ENCODE results near the gene FAS.
"Not testable (repeated sequence)": the region's sequence is repeated elsewhere in the genome, so short reads cannot be mapped to it uniquely, and the experiment has no call there.

Gene FAS

DNA sequence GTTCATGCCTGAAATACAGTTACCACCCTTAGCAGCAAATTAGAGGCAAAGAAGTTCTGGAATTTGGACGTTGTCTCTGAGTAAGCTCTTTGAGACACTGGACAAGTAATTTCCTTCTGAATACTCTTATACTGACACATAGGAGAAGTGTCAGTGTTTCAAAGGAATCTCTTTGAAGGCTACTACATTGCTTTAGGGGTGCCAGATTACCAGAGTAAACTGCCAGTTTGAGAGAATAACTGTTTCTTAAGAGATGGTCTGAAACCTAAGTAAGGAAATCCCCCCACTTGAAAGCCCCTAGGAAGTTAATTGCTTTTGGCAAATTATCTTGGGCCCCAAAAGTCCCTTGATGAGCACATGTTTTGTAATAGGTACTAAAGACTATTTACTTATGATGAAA is 3.4 kb downstream of the FAS start:
- DNase-seq: no peak

DNA sequence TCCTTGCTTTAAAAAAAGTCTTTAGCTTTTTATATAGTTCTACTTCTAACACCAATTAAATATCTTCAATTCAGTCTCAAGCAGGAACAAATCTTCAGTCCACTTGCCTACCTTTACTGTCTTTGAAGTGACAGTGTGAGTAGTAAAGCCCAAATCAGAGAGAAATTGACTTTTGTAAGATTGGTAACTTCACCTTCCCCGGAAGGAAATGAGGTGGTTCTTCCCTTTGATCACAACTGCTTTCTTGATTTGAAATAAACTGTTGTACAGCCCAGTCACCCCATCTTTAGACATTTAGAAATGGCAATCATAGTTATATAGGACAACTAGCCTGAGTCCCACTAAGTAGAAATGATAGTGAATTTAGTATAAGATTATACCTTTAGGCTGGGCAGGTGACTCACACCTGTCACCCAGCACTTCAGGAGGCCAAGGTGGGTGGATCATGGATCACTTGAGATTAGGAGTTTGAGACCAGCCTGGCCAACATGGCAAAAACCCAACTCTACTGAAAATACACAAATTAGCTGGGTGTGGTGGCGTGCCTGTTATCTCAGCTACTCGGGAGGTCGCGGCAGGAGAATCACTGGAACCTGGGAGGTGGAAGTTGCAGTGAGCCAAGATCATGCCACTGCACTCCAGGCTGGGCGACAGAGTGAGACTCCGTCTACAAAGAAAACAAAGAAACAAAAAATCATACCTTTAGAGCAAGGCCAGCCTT is 4.7 kb downstream of the FAS start:
- DNase-seq: no peak

DNA sequence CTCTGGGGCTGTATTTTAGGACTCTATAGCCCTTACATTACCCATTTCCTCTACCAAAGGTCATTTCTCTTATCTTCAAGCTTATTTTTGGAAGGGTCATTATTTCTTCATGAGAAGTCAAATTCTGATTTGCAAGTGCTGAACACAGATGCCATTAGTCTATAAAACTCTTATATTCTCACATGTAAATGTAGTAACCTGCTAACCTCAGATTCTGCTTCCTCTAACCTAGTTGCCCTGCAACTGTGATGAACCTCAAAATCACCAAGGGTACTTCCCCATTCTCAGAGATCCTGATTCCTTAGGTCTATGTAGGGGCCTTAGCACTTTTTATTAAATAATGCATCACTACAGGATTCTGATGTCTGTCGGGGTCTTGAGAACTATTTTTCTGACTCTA is 6.3 kb downstream of the FAS start:
- DNase-seq: no peak

DNA sequence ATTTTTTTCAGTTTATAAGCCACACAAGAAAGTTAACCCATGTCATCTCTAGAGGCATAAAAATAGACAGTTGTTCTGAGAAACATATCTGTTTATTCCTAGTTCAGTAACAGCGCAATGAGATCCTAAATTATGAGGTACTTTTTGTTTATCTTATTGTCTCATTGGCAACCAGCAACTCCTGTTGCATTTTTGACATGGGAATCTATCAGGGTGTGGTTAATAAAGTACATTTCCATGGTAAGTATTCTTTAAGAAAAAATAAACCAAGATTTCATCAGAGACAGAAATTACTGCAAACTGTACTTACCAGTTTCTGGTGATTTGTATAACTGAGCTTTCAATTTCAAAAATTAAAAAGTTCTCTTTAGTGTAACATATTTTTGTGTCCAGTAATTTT is 9.0 kb downstream of the FAS start:
- no peak for DNase-seq

DNA sequence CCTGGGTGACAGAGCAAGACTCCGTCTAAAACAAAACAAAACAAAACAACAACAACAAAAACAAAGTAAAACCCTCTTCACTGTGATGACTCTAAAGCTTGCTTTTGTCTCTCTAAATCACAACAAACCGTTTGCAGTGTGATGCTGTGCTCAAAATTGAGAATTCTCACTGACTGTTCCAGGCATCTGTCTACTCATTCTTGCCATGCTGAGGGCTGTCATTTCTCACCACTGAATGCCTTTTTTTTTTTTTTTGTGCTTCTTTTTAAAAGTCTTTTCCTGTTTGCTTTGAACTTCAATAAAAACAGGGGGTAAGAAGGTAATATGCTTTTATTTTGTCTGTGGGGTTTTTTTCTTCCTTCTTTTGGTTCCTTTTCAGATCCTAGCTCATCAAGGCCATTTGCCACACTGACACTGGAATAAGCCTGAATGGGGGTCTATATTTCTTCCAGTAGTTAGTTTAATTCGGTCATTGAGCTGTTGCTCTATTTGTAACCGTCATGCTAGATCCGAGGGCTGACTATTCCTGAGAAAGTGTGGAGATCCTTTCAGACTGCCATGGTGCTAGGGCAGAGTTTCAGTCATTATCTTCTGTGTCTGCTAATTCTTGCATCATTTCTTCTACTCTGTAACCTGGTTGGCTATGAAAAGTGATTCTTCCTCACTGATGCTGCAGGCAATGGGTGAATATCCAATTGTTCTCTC is 10.6 kb downstream of the FAS start:
- no peak for DNase-seq

DNA sequence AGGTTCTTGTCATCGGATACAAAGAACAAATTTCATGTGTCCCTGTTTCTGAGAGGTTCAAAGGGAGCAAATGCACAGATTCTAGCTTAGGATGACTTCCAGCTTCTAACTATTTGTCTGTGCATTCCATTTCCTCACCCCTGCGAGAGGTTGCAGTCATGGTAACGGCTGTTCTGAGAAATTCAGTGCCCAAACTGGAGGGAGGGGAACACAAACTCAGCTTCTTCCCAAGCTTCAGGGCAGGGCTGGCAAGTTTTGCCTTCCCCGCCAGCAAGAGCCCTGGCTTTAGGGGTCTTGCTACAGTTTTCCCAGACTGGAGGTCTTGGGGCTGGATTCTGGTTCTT is 11.1 kb downstream of the FAS start:
- no peak for DNase-seq

DNA sequence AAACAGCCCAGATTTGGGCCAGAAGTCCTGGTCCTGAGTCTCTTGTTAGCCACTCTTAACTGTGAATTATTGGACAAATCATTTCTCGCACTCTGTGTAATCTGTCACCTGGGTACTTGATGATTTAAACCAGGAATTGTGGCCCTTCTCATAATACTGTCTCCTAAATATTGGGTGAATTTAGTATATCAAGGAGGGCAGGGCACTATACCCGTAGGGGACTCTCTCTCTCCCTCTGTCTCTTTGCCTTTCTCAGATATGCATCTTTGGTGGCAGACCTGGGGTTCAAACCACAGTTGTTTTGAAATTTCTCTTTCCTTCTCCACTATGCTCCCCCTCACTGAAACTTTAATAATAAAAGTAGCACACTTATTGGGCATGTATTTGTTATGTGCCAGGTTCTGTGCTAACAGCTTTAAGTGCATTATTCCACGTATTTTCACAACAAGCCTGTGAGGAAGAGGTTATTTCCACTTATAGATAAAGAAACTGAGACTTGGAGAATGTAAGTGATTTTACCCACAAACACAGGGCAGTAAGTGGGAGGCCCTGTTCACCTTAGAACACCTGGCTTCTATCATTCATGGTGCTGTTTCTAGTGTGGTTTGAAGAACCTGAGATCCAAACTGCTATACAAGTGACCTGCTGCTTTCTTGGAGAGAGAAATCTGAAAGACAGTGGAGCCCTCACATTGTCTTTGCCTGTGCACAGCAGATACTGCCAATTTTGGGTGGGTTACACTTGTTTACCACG is 11.8 kb downstream of the FAS start:
- no peak for DNase-seq

DNA sequence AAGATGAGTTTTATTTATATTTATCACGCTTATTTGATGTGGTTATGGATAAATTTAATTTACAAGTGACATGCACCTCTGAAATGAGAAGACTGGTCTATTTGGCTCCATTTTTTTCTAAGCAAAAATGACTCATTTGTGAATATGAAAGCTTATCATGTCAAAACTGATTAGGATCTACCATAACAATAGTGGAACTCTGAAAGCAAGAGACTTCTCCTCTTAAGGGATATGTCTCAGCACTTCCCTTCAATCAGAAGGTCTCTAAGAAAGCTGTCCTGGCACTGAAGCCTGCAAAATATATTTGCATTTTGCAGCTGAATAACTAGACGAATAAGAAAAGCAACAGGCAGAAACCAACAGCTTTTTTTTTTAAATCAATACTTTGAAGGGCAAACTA is 12.7 kb downstream of the FAS start:
- no peak for DNase-seq

DNA sequence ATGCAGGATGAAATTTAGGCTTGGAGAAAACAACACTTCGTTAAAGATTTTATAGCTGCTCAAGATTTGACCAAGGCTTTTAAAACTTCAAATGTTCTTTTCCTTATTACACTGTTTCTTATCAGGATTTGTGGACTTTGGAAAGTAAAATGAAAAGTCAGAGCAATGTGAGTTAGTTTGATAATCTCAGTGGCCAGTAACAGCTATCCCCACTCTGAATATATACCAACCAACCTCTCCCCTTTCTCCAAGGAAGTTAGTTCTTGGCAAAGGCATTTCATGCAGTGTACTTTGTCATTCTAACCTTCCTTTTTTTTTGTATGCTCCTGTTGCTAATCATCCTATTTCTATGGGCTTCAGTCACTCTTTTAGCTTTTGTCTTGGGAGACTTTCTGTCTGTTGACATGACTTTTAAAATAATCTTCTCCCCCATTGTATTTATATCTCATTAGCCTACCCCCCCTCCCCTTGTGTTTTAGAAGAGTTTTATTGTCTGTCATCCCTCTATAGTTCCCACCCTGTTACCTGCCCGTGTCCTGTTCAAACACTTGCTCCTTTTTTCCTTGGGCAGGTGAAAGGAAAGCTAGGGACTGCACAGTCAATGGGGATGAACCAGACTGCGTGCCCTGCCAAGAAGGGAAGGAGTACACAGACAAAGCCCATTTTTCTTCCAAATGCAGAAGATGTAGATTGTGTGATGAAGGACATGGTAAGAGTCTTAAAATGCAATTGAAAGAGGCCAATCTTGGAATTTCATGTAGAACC is 16.7 kb downstream of the FAS start:
- DNase-seq: no peak

DNA sequence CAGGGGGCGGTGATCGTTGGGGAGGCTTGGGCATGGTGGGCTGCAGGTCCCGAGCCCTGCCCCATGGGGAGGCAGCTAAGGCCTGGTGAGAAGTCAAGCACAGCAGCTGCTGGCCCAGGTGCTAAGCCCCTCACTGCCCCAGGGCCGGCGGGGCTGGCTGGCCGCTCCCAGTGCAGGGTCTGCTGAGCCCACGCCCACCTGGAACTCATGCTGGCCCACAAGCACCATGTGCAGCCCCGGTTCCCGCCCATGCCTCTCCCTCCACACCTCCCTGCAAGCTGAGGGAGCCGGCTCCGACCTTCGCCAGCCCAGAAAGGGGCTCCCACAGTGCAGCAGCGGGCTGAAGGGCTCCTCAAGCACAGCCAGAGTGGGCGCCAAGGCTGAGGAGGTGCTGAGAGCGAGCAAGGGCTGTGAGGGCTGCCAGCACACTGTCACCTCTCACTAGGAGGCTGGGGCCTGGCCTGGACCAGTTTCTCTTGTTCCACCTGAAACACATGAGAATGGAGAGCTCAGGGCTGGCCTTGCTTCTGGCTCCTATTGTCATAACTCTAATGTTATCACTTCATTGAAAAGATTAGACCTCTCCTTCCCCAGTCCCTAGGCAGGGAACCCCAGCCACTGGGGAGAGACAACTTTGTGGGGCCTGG is 28.2 kb downstream of the FAS start:
- not testable (repeated sequence) for DNase-seq

DNA sequence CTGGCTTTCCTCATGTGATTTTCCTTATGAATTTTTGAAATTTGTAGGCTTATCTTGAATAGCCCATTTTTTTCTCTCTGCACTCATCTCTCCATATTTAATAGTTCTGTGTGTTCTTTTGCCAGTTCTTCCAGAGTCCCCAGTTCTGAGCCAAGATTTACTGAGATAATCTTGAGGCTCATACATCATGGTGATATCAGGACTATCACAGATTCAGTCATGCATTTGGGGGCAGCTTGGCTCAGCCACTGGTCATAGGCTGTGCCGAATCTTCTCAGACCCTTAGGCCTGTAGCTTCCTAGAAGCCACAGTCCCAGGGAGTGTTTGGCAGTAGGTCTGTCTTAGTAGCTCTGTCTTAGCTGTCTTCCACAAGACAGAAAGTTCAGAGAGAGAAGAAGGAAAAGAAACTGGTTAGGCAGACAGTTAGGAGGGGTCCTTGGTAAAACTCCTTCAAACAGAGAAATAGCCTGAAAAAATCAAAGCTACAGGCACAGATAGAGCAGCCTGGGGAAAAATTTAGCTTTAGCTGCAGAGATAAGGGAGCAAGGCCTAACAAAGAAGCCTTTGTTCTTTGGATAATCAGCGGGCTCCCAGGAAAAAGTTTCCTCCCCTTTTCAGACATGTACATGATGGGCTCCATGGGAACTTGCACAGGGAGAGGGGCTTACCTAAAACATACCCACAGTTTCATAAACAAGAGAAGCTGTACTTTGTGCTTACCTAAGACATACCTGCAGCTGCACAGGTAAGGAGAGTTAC is 29.1 kb downstream of the FAS start:
- DNase-seq: no peak

DNA sequence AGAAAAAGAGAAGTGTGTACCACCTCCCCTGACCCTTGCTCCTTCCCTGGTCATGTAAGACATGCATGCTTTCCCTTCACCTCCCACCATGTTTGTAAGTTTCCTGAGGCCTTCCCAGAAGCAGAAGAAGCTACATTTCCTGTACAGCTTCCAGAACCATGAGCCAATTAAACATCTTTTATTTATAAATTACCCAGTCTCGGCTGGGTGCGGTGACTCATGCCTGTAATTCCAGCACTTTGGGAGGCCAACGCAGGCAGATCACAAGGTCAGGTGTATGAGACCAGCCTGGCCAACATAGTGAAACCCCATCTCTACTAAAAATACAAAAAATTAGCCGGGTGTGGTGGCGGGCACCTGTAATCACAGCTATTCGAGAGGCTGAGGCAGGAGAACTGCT is 30.9 kb downstream of the FAS start:
- DNase-seq: not testable (repeated sequence)

DNA sequence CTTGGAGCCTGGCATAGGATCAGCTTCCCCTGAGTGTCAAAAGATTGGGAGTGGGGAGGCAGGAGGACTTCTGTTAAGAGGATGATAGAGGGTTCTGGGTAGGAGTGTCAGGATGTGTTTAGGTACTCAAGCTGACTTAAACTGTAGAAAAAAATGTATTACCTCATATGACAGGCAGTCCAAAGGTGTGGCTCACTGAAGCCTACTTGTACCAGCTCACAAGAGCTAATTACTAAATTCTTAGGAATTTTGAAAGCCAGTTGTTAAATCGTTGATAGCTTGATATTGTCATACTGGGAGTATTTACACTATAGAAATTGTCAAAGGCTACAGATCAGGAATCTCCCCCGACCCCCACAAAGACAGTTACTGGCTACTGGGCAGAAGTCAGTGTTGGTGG is 32.1 kb downstream of the FAS start:
- DNase-seq: no peak

DNA sequence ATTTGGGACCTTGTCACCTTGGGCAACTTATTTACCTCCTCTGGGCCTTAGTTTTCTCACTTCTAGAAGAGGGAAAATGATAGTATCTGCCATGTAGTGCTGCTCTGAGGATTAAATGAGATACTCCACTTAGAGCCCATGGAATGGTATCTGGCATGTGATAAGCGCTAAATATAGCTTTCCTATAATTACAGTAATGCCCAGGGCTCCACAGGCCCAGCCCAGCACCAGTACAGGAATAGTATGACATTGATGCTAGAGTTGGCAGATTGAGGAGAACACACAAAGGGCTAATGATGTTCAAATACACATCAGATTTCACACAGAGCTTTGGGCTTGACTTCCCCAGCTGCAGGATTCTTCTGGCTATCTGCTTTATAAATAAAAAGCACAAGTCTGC is 34.9 kb downstream of the FAS start:
- no peak for DNase-seq

DNA sequence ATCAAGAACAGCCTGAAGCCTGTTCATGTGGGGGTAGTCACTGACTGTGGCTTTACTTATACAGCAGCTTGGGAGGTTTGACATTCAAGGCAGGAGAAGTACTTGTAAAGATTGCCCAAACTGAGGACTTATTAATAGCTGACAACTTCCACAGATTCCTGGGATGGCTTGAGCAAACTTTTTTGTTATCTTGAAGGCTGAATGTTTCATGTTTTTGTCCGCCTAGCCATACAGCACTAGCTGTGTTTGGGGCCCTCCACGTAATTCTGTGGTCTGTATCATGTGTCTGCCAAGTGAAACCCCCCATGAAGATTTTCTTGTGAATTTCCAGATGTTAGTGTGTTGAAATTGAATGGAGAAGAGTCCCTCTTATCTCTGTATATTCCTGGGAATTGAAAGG is 38.6 kb downstream of the FAS start:
- DNase-seq: no peak

DNA sequence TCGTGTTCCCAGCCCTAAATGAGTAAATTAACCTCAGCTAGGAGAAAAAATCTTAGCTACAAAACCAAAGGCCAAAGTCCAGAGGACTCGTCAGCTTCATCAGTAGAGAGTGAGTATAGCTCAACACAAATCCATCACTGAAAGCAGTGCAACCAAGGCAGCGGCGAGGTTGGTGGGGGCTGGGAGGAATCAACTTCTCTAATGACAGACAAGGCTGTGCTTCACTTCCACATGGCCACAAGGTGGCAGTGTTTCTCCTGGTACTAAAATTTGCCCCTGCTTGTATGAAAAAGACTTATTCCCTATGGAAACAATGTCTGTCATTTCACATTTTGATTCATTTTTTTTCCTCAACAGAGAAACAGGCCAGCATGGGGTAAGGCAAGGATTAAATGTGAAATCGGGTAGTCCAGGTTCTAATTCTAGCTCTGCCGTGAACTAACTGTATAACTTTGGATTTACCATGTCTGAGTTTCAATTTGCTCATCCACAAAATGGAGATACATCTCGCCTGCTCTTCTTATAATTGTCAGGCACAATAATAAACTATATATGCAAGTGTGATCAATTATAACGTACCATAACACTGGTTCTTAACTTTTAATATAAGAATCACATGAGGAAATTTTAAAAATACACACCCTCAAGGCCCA is 39.3 kb downstream of the FAS start:
- DNase-seq: no peak

DNA sequence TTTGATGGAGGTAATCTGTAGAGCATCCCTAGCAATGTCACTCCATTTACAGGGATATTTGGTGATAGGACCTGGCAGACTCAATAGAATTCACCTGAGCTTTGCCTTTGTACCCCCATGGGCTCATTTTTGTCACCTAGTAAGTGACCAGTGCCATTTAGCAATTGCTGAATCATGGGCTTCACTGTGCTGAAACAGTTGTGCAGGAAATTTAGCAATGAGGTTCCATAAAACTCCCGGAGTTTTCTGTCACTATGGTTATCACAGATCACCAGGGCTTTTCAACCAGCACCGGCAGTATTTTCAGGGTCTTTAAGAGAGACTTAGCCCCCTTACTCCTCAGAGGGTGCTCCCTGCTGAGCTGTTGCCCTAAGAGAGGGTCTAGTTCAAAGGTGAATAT is 40.2 kb downstream of the FAS start:
- DNase-seq: no peak

DNA sequence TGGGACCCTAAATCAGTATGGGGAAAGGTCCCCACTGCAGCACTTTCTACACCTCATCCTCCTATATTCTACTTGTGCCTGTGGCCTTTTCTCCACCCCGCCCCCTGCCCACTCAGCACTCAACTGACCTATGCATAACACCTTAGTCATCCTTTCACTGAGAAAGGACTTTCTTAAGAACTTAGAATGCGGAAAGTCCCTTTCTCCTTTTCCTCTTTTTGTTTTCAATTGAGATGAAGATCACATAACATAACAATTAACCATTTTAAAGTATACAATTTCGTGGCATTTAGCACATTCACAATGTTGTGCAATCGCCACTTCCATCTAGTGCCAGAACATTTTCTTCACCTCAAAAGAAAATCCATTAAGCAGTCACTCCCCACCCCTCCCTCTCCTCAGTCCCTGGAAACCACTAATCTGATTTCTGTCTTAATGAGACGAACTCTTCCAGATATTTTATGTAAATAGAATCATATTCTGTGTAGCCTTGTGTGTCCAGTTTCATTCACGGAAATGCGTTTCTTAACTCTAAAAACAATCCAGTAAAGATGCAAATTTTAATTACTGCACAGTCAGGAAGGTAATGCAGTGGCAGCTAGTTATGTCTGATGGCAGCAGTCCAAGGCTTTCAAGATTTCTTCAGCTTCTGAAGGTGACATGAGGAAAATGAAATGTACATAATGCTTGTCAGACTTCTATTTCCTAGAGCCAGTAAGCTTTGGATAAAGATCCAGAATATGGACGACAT is 41.7 kb downstream of the FAS start:
- no peak for DNase-seq

DNA sequence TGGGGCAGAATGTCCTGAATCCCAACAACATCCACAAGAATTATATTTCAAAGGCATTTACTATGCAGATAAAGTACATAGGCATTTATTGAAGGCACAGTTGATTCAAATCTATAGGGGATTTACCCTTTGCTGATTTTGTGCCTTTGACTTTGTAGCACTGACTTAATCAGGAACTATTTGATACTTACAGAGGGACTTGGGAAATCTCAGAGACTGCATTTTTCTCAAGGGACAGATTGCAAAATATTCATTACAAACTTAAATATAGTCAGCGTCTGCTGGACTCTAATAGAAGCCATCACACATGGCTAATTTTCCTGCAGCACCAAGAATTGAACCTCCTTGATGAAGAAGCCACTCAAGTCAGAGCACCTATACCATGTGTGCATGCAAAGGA is 44.9 kb downstream of the FAS start:
- DNase-seq: no peak

DNA sequence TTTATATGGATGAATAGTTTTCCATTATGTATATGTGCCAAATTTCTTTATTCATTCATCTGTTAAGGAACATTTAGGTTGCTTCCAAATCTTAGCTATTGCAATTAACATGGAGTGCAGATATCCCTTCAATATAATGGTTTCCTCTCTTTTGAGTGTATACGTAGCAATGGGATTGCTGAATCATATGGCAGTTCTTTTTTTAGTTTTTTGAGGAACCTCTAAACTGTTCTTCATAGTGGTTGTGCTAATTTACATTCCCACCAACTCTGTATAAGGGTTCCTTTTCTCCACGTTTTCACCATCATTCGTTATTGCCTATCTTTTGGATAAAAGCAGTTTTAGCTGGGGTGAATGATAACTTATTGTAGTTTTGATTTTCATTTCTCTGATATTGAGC is 46.5 kb downstream of the FAS start:
- DNase-seq: no peak

DNA sequence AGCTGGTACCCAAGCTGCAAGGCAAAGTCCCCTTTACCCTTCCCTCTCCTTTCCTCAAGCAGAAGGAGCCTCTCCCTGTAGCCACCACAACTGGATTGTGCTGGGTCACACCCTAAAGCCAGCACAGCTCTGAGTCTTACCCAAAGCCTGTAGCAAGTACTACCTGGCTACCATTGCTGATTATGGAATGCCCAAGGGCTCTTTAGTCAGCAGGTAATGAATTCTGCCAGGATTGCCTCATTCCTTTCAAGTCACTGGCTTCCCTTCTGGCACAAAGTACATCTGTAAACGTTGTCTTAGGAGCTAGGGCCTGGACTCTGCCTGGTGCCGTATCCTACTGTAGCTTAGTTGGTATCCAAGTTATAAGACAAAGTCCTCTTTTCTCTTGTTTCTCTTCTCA is 52.0 kb downstream of the FAS start:
- no peak for DNase-seq

All from cerebellar nuclear complex (tissue), 1 donor.